Activated CD8-positive, alpha-beta memory T cell treated with anti-CD3 and anti-CD28 coated beads for 24 hours (primary cell): ENCODE results near the gene MYOZ3.

ENCODE experiments used
- DNase-seq: peaks from one replicate; pipeline ENCODE4 v3.0.0-alpha.2; 2020

The MYOZ3 gene

DNA sequence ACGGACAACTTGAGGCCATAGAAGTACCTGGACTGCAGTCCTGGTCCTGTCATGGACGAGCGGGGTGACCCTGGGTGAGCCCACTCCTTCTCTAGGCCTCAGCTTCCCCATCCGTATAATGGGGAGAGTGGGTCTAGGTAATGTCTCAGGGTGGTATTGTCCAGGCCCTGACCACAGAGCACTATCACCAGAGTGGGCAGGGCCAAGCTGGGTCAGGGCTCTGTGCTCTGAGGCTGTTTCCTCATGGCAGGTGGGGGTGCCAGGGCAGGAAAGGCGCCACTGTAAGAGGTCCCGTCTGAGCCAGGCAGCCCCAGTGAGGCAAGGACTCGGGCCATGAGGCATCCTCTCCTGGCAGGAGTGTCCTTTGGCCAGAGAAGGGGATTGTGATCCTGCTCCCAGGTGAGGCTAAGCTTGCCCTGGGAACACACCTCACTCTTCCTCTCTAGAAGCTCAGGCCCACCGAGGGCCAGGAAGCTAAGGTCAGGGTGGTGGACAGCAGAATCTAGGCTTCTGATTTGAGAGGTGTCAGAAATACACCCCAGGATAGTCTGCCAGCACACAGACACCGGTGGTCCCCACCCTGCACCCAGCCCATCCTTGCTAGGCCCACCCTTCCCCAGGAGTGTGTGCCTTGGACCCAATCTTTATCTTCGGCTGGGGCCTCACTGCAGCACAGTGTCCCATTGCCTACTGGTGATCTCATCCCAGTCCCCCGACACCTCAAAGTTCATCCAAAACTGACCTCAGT, 1.5 kb upstream of the MYOZ3 start:
- DNase-seq = no peak

- no peak for DNase-seq
Measured at GRCh38 chr5:150660108-150660831, 781 bp upstream of the MYOZ3 start.

GRCh38 chr5:150661821-150662596, 958 bp downstream of the MYOZ3 start:
- no peak for DNase-seq

GRCh38 chr5:150662731-150663516, 1.9 kb downstream of the MYOZ3 start:
- no peak for DNase-seq

GRCh38 chr5:150663936-150664335, 2.9 kb downstream of the MYOZ3 start:
- DNase-seq = no peak

- DNase-seq = peak; percentile 17
Measured at GRCh38 chr5:150665044-150665443, 4.0 kb downstream of the MYOZ3 start.

DNA sequence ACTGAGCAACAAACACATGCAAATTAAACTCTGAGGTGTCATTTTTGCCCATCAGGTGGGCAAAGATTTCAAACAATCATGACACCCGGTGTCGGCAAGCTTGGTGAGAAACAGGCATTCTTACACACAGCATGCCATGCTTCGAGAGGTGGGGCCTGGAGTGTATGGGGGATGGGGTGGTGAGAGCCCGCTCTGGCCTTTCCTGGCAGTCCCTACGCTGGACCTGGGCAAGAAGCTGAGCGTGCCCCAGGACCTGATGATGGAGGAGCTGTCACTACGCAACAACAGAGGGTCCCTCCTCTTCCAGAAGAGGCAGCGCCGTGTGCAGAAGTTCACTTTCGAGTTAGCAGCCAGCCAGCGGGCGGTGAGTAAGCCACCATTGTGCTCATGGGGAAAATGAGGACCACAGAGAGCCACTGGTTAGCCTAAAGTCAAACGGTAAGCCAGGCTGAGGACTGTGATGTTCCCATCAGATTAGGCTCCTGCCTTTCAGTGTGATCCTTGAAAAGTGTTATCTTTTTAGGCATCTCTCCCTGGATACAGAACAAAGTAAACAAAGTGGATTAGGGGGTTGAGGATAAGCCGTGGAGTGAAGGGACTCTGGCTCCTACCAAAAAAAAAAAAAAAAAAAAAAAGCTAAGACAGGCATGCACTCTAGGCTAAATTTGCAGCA, 9.4 kb downstream of the MYOZ3 start:
- DNase-seq = peak; percentile 40

DNA sequence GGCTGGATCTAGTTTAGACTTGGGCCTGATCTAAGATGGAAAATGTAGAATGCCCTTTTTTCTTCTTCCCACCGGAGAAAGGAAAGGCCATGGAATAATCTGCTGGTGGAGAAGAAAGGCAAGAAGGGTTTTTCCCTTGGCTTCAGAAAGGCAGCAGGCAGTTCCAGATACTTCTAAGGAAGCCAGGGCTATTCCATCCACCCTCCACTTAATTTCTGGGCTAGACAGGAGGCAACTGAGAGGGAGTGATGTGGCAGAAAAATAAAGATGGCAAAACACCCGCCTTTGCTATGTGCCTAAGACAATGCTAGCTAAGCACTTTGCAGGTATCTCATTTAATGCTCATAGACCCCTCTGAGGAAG, 9.9 kb downstream of the MYOZ3 start:
- peak; percentile 21 for DNase-seq

DNA sequence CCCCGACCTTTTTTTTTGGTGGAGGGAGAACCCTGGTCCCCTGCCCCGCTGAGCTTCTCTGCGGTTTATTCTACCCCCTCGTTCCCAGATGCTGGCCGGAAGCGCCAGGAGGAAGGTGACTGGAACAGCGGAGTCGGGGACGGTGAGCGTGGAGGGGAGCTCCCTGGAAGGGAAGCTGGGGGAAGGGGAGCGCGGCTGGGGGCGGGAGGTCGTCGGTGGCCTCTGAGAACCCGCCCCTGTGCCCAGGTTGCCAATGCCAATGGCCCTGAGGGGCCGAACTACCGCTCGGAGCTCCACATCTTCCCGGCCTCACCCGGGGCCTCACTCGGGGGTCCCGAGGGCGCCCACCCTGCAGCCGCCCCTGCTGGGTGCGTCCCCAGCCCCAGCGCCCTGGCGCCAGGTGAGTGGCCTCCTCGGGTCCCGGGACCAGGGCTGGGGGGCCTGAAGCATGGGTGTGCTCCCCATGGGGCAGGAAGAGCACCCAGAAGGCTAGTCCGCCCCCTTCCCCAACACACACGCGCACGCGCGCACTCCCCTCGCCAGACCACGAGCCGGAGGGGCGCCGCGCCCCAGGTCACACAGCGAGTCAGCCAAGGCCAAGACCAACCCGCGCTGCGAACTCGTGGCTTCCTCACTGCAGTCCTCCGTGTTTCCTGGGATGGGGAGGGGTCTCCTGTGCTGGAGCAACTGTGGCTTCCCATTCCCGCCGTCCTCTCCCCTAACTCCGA, 10.6 kb downstream of the MYOZ3 start:
- DNase-seq = no peak

DNA sequence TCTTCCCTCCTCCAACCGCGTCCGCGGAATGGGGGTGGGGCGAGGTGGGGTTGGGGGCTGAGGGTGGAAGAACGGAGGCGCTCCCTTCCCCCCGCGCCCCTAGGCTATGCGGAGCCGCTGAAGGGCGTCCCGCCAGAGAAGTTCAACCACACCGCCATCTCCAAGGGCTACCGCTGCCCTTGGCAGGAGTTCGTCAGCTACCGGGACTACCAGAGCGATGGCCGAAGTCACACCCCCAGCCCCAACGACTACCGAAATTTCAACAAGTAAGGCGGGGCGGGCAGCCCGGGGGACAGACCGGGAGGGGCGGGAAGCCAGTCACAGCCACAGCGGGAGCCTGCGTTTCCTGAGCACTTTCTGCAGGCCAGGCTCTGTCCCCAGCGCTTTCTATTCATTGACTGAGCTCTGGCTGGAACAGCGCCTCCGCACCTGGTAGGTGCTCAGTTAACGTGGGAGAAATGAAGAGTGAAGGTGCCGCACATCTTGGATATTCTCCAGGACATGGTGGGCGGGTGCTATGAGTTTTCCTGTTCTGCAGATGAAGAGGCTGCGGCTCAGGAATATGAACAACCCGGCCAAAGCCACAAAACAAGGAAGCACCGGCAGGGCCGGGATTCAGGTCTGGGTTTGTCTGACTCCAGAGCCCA, 11.3 kb downstream of the MYOZ3 start:
- peak; percentile 70 for DNase-seq

GRCh38 chr5:150672884-150673275, 11.8 kb downstream of the MYOZ3 start:
- DNase-seq = no peak

DNA sequence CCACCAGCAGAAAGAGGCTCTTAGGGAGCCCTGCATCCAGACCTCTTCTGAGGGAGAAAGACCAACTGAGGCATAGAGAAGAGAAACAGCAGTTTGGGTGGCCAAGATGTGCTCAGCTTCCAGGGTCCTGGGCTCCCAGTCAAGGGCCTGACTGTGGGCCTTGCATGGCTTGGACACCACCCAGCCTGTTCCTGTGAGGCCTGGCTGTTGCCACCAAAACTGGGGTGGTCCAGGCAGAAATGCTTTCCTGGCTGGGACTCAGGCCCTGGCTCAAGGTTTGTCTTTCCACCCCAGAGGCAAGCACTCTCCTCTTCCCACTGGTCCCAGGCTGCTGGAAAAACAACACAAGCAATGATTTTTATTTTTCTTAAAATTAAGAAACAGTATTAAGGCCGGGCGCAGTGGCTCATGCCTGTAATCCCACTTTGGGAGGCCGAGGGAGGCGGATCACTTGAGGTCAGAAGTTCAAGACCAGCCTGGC, 13.3 kb downstream of the MYOZ3 start:
- peak; percentile 47 for DNase-seq

DNA sequence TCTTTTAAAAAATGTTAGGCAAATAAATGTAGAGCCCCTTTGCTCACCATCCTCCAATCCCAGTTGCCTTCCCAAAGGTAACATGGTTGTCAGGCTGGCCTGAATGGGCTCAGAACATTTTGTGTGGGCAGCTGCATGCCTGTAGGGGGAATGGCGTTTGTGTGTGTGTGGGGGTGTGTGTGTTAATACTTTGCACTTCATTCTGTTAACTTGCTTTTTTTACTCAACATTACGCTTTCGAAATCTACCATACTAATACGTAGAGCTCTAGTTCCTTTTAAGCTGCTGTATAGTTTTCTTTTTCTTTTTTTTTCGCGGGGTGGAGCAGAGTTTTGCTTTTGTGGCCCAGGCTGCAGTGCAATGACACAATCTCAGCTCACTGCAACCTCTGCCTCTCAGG, 14.0 kb downstream of the MYOZ3 start:
- peak; percentile 24 for DNase-seq

GRCh38 chr5:150676578-150676977, 15.5 kb downstream of the MYOZ3 start:
- DNase-seq = peak; percentile 45

DNA sequence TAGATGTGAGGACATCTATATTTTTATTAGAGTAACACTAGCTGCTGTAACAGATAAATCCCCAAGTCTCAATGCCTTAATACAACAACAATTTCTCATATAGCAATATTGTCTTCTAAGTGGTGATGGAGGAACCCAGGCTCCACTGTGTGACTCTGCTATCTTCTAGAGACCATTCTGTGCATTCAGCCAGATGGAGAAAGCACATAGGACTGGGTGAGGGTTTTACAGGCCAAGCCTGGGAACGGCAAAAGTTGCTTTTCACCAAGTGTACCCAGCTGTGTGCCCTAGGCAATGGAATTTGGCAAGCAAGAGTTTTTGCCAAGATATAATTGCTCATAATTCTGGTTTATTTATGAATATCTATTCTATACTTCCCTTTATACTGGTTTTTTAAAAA, 28.1 kb downstream of the MYOZ3 start:
- DNase-seq = no peak

DNA sequence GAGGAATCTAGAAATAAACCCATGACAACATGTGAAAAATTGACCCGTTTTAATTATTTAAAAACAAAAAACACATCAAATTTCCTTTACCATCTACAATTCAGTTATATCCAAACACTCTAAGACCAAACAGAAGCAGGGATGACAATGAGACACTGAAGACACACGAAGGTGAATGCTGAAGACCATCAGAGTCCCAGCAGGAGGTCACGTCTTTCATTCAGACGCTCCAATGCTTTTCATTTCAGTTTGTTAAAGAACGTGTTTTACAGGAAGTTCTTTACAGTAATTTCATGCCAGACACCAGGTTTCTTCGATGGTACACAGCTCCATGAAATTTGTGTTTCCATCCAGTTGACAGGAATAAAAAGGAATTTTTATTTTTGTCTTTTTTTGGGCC, 29.7 kb downstream of the MYOZ3 start:
- no peak for DNase-seq

GRCh38 chr5:150692276-150692675, 31.2 kb downstream of the MYOZ3 start:
- DNase-seq = no peak

- DNase-seq = no peak
Measured at GRCh38 chr5:150694612-150695011, 33.6 kb downstream of the MYOZ3 start.

DNA sequence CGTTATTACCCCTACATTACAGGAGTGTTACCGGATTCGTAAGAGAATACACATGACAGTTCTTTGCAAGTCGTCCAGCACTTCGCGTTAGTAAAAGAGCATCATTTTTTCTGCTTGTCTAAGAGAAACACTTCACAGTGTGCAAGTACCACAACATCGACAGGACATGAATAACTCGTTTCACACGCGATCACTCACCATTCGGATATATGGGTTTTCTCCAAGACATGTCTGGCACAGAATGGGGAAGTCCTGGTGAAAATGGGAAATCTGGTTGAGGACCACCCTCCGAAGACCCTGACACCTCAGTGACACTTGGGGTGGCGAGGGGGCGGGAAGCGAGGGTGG, 39.2 kb downstream of the MYOZ3 start:
- DNase-seq = no peak

DNA sequence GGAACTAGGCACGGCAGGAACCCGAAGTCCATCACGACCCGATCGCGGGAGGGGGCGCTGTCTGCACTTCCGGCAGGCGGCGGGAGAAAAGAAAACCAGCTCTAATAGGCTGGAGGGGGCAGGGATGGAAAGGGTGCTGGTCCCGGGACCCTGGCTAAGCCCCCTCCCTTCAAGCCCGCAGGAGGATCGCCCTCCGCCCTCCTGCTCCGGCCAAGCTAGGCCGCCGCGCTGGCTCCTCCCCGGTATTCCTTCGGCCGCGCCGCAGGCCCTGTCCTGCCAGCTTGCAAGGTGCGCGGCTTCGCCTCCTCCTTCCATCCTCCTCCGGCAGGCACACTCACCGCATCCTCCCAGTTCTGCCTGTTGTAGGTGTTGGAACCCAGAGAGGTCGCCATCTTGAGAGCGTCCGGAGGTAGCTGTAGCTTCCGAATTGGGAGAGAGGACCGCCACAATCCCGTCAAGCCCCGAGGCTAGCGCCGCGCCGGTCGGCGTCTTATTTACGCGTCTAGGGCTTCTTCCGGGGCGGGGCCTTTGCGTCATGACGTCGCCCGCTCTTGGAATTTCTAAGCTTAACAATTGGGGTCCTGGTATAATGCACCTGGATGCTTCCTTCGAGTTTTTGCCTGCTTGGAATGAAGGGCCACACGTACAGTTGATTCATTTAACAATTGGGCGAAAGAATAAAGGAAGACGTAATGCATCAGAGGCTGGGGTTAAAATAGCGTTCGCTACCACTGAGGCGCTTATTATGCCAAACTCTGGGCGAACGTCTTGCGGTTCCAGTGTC, 39.7 kb downstream of the MYOZ3 start, which contains the start of gene RBM22:
Gene RBM22 (minus strand): TSS at position 469 of the 784 bp plus-strand sequence. CDS start 77 bp downstream, at position 392.
- peak; percentile 94 for DNase-seq
